Measurements from ENCODE around the gene RFX1.
"Not testable (repeated sequence)": the region's sequence is repeated elsewhere in the genome, so short reads cannot be mapped to it uniquely, and the experiment has no call there.

Gene RFX1

DNA sequence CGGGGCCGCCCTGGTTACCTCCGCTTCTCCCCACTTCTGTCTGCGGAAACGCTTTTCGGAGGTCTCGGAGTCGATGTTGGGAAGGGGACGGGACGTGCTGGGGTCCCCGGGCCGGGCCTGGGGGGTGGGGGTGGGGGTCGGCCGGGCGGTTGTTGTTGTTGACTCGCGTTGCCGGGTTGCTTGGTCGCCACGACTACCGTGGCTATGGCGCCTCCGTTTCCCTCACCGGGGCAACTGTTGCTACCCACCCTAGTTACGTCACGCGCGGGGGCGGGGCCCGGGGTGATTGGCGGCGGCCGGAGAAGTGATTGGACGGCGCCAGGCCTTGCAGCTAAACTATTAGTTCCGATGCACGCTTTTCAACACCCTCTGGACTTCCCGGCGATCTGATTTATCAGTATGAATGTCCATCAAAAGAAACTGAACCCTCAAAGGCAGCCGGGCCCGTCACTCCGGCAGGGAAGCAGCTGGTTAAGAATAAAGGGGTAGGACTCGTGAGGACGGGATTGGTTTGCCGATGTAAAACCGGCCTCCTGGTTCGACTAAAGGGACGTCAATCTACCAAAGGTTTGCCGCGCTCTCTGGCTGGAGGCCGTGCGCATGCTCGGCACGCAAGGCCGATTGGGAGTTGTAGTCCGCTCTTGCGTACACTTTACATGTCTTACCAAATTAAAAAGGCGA is at the start of gene RFX1:
TSS of gene RFX1 (minus strand) at position 236 of the 681 bp plus-strand sequence. CDS start 12,477 bp downstream, outside the sequence.
- Histone ChIP-seq H3K9me3 (ENCODE audit: control insufficient read depth, insufficient read depth, low read length) (no peaks in the 10 kb centered on the region), H3K9ac (ENCODE audit: low read depth, low read length) (peak within 1 kb of the TSS; percentile 54), H3K36me3 (ENCODE audit: insufficient read depth, low read length) (no peaks in the 10 kb centered on the region), H3K4me1 (ENCODE audit: insufficient read depth, low read length) (peaks cover 8% of the 10 kb centered on the region)

DNA sequence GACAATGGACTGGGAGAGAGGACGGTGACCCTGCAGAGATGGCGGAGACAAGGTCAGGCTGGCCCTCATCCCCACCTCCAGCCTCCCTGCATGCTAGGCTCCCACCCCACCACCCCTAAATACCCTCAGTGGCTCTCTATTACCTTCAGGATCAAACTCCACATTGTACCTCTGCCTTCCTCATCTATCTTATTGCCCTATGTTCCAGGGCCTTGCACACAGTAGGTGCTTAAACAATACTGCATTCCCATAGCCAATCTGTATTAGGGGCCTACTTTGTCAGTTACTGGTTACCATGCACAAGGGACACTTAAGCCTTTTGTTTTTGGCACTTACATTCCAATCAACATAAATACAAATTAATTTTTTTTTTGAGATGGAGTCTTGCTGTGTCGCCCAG is 49.3 kb upstream of the RFX1 start:
- H3K9me3 ChIP-seq (ENCODE audit: control insufficient read depth, insufficient read depth, low read length) = no peaks in the 10 kb centered on the region
- H3K4me1 ChIP-seq (ENCODE audit: insufficient read depth, low read length) = peaks cover 7% of the 10 kb centered on the region; the same call in 1 of the 2 replicates
- H3K9ac ChIP-seq (ENCODE audit: low read depth, low read length) = no peak overlapping the region
- no peaks in the 10 kb centered on the region for H3K36me3 ChIP-seq (ENCODE audit: insufficient read depth, low read length)

DNA sequence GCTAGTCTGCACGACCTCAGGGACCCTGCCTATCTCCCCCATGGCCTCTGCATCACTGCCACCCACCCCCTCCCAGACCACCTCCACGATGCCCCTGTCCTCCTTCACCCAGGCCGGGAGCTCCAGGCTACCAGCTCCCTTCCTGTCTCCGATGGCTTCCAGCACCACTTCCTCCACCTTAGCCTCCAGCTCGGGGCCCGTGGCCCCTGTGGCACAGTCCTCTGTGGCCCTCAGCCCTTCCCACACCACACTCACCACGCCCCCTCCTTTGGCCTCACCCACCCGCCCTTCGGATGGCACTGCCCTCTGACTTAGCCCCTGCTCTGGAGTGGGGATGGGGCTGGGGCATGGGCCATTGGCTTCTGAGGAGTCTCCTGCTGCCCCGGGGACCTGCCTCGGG is 48.6 kb upstream of the RFX1 start:
- H3K4me1 ChIP-seq (ENCODE audit: insufficient read depth, low read length) = peaks cover 7% of the 10 kb centered on the region; the same call in 1 of the 2 replicates
- no peaks in the 10 kb centered on the region for H3K36me3 ChIP-seq (ENCODE audit: insufficient read depth, low read length)
- H3K9me3 ChIP-seq (ENCODE audit: control insufficient read depth, insufficient read depth, low read length) = no peaks in the 10 kb centered on the region
- no peak overlapping the region for H3K9ac ChIP-seq (ENCODE audit: low read depth, low read length)

GRCh38 chr19:14054099-14054498 is 48.0 kb upstream of the RFX1 start:
- H3K9ac ChIP-seq (ENCODE audit: low read depth, low read length) = no peak overlapping the region
- peaks cover 7% of the 10 kb centered on the region; the same call in 1 of the 2 replicates for H3K4me1 ChIP-seq (ENCODE audit: insufficient read depth, low read length)
- H3K36me3 ChIP-seq (ENCODE audit: insufficient read depth, low read length) = no peaks in the 10 kb centered on the region
- no peaks in the 10 kb centered on the region for H3K9me3 ChIP-seq (ENCODE audit: control insufficient read depth, insufficient read depth, low read length)

GRCh38 chr19:14053500-14053899 is 47.4 kb upstream of the RFX1 start:
- Histone ChIP-seq H3K9ac (ENCODE audit: low read depth, low read length) (no peak overlapping the region), H3K9me3 (ENCODE audit: control insufficient read depth, insufficient read depth, low read length) (no peaks in the 10 kb centered on the region), H3K36me3 (ENCODE audit: insufficient read depth, low read length) (no peaks in the 10 kb centered on the region), H3K4me1 (ENCODE audit: insufficient read depth, low read length) (peaks cover 4% of the 10 kb centered on the region; the same call in 1 of the 2 replicates)

DNA sequence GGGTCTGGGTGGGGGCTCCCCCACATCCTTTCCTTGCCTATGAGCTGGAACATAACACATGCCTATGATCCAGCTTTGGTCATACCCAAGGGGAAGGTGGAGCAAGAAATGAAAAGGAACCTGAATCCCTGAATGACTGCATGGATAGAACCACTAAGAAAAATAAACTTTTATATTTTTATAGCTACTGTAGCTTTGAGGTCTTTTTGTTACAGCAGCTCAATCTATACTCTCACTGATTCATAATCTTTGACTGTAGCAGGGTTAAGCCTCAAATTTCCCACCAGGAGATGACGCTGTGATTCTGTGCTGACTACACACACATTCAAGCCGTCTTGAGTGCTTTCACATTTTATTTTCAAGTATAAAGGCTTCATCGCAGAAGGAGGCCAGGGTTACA is 46.9 kb upstream of the RFX1 start:
- no peaks in the 10 kb centered on the region for H3K4me1 ChIP-seq (ENCODE audit: insufficient read depth, low read length)
- no peaks in the 10 kb centered on the region for H3K36me3 ChIP-seq (ENCODE audit: insufficient read depth, low read length)
- H3K9ac ChIP-seq (ENCODE audit: low read depth, low read length) = no peak overlapping the region
- H3K9me3 ChIP-seq (ENCODE audit: control insufficient read depth, insufficient read depth, low read length) = peaks cover 2% of the 10 kb centered on the region; the same call in 1 of the 2 replicates

GRCh38 chr19:14052470-14052869 is 46.4 kb upstream of the RFX1 start:
- no peaks in the 10 kb centered on the region for H3K4me1 ChIP-seq (ENCODE audit: insufficient read depth, low read length)
- peaks cover 2% of the 10 kb centered on the region; the same call in 1 of the 2 replicates for H3K9me3 ChIP-seq (ENCODE audit: control insufficient read depth, insufficient read depth, low read length)
- H3K36me3 ChIP-seq (ENCODE audit: insufficient read depth, low read length) = no peaks in the 10 kb centered on the region
- H3K9ac ChIP-seq (ENCODE audit: low read depth, low read length) = no peak overlapping the region

DNA sequence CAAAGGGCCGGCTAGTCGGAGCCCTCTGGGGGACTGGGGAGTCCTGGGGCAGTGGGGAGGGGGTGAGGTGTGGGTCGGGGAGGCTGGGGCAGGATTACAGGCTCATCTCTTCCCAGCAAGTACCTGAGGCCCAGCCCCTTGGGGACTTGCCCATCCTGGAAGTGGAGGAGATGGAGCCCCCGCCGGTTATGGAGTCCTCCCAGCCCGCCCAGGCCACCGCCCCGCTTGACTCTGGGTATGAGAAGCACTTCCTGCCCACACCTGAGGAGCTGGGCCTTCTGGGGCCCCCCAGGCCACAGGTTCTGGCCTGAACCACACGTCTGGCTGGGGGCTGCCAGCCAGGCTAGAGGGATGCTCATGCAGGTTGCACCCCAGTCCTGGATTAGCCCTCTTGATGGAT is 45.9 kb upstream of the RFX1 start:
- Histone ChIP-seq H3K9ac (ENCODE audit: low read depth, low read length) (no peak overlapping the region), H3K36me3 (ENCODE audit: insufficient read depth, low read length) (no peaks in the 10 kb centered on the region), H3K4me1 (ENCODE audit: insufficient read depth, low read length) (no peaks in the 10 kb centered on the region), H3K9me3 (ENCODE audit: control insufficient read depth, insufficient read depth, low read length) (peaks cover 2% of the 10 kb centered on the region; the same call in 1 of the 2 replicates)

DNA sequence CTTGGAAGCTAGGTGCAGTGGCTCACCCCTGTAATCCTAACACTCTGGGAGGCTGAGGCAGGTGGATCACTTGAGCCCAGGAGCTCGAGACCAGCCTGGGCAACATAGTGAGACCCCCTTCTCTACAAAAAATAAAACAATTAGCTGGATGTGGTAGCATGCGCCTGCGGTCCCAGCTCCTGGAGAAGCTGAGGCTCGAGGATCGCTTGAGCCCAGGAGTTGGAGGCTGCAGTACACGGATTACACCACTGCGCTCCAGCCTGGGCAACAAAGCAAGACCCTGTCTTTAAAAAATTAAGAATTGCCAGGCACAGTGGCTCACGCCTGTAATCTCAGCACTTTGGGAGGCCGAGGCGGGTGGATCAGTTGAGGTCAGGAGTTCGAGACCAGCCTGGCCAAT is 44.8 kb upstream of the RFX1 start:
- H3K9me3 ChIP-seq (ENCODE audit: control insufficient read depth, insufficient read depth, low read length); H3K4me1 ChIP-seq (ENCODE audit: insufficient read depth, low read length); H3K36me3 ChIP-seq (ENCODE audit: insufficient read depth, low read length); H3K9ac ChIP-seq (ENCODE audit: low read depth, low read length): not testable (repeated sequence)

GRCh38 chr19:14050512-14050911 is 44.4 kb upstream of the RFX1 start:
- Histone ChIP-seq H3K4me1 (ENCODE audit: insufficient read depth, low read length) (no peaks in the 10 kb centered on the region), H3K9ac (ENCODE audit: low read depth, low read length) (no peak overlapping the region), H3K36me3 (ENCODE audit: insufficient read depth, low read length) (no peaks in the 10 kb centered on the region), H3K9me3 (ENCODE audit: control insufficient read depth, insufficient read depth, low read length) (peaks cover 2% of the 10 kb centered on the region; the same call in 1 of the 2 replicates)

- peaks cover 2% of the 10 kb centered on the region; the same call in 1 of the 2 replicates for H3K9me3 ChIP-seq (ENCODE audit: control insufficient read depth, insufficient read depth, low read length)
- no peaks in the 10 kb centered on the region for H3K36me3 ChIP-seq (ENCODE audit: insufficient read depth, low read length)
- no peak overlapping the region for H3K9ac ChIP-seq (ENCODE audit: low read depth, low read length)
- H3K4me1 ChIP-seq (ENCODE audit: insufficient read depth, low read length) = no peaks in the 10 kb centered on the region
These were observed 42.5 kb upstream of the RFX1 start for GRCh38 chr19:14048443-14049153.

DNA sequence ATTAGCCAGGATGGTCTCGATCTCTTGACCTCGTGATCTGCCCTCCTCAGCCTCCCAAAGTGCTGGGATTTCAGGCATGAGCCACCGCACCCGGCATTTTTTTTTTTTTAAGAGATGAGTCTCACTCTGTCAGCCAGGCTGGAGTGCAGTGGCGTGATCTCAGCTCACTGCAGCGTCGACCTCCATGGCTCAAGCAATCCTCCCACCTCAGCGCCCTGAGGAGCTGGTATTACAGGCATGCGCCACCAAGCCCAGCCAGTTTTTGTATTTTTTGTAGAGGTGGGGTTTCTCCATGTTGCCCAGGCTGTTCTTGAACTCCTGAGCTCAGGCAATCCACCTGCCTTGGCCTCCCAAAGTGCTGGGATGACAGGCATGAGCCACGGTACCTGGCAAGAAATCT is 41.7 kb upstream of the RFX1 start:
- H3K4me1 ChIP-seq (ENCODE audit: insufficient read depth, low read length); H3K36me3 ChIP-seq (ENCODE audit: insufficient read depth, low read length); H3K9ac ChIP-seq (ENCODE audit: low read depth, low read length); H3K9me3 ChIP-seq (ENCODE audit: control insufficient read depth, insufficient read depth, low read length): not testable (repeated sequence)

DNA sequence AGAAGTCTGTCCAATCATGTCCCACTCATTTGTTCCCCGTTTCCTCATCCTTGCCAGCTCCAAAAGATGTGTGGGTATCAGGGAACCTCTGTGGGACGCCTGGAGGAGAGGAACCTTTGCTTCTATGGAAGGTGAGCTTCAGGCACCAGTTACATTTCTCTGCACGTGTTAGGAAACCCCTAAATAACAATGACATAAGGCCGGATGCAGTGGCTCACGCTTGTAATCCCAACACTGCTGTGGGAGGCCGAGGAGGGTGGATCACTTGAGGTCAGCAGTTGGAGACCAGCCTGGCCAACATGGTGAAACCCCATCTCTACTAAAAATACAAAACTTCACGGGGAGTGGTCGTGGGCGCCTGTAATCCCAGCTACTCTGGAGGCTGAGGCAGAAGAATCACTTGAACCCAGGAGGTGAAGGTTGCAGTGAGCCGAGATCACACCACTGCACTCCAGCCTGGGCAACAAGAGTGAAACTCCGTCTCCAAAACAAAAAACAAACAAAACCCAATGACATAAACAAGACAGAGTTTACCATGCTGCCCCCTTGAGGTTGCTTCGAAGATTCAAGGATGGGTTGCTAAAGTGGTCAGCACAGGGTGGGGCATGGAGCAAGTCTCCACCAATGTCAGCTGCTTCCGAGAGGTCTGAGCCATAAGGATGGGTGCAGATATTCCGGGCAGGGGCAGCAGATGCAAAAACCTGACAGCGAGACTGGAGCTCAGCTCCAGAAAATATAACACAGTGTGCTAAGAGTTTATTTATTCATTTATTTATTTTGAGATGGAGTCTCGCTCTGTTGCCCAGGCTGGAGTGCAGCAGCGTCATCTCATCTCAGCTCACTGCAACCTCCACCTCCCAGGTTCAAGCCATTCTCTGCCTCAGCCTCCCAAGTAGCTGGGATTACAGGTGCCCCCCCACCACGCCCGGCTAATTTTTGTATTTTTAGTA is 36.8 kb upstream of the RFX1 start:
- H3K36me3 ChIP-seq (ENCODE audit: insufficient read depth, low read length); H3K4me1 ChIP-seq (ENCODE audit: insufficient read depth, low read length); H3K9ac ChIP-seq (ENCODE audit: low read depth, low read length); H3K9me3 ChIP-seq (ENCODE audit: control insufficient read depth, insufficient read depth, low read length): not testable (repeated sequence)

DNA sequence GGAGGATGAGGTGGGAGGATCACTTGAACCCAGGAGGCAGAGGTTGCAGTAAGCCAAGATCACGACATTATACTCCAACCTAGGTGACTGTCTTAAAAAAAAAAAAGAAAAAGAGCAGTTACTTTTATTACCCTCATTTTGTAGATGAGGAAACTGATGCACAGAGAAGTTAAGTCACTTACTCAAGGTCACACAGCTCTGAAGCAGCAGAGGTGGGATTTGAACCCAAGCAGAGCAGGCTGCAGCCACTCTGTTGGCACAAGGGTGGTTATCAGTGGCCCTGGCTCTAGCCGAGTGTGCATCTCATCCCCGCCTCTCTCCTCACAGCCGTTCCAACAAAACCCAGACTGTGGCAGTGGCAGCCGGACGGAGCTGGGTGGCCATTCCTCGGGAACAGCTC is 33.1 kb upstream of the RFX1 start:
- no peak overlapping the region for H3K9ac ChIP-seq (ENCODE audit: low read depth, low read length)
- H3K36me3 ChIP-seq (ENCODE audit: insufficient read depth, low read length) = no peaks in the 10 kb centered on the region
- no peaks in the 10 kb centered on the region; the same call in 1 of the 2 replicates for H3K4me1 ChIP-seq (ENCODE audit: insufficient read depth, low read length)
- no peaks in the 10 kb centered on the region for H3K9me3 ChIP-seq (ENCODE audit: control insufficient read depth, insufficient read depth, low read length)
